Suprapubic skin (tissue), 3 donors: ENCODE results near the gene DUSP15.

Experiments used
- CTCF ChIP-seq, 2 donors: fragments of 200-600 bp in 1 of 2; fragments of 450-650 bp in 1 of 2; sonication (generic) in 1 of 2; IDR thresholded peaks; one replicate each; pipeline ENCODE4 v1.5.1; 2016 to 2019; ENCODE audit warnings: antibody characterized with exemption in 2 of 2, mild to moderate bottlenecking in 1 of 2, moderate library complexity in 1 of 2
- POLR2A ChIP-seq, 2 donors: fragments of 450-650 bp; IDR thresholded peaks; one replicate each; pipeline ENCODE4 v1.6.1; 2017; ENCODE audit warnings: antibody characterized with exemption in 2 of 2, mild to moderate bottlenecking in 2 of 2, moderate library complexity in 2 of 2

GRCh38 chr20:31890646-31891045, 20.3 kb upstream of the DUSP15 start:
- TF ChIP-seq CTCF (IDR thresholded peaks at IDR 0.05) (no peak), POLR2A (IDR thresholded peaks at IDR 0.05) (no peak)
